ENCODE measurements around the gene OSBP2. TPM values are rescaled to one million over a fixed set of nuclear protein-coding genes. Genes with fewer than 3 reads are reported as not detected.
A peak's percentile ranks its signal among the peaks of the same experiment; 100 is the strongest.

The OSBP2 gene
- total RNA-seq, 2 donors from 2014 or later: 4.0 to 16.8 TPM

- DNase-seq (ENCODE audit: low spot score): no peak
- Histone ChIP-seq H3K4me1 (peaks cover 0 to 37% of the 10 kb centered on the region in 2 donors), H3K4me3 (no peak overlapping the region), H3K9me3 (no peaks in the 10 kb centered on the region), H3K27ac (peak overlapping the region; percentile 66 to 80), H3K36me3 (peaks cover 74% of the 10 kb centered on the region), H3K27me3 (no peaks in the 10 kb centered on the region)
- no peak for TF ChIP-seq CTCF (IDR thresholded peaks at IDR 0.05)
Observed at GRCh38 chr22:30945653-30946052, 251.0 kb downstream of the OSBP2 start.

GRCh38 chr22:30946354-30946753, 251.7 kb downstream of the OSBP2 start:
- no peak for DNase-seq (ENCODE audit: low spot score)
- no peak overlapping the region for H3K4me3 ChIP-seq
- peaks cover 74% of the 10 kb centered on the region for H3K36me3 ChIP-seq
- H3K27ac ChIP-seq: peak overlapping the region; percentile 66 to 80
- no peaks in the 10 kb centered on the region for H3K9me3 ChIP-seq
- no peaks in the 10 kb centered on the region for H3K27me3 ChIP-seq
- TF ChIP-seq CTCF (IDR thresholded peaks at IDR 0.05): no peak
- H3K4me1 ChIP-seq: peaks cover 0 to 37% of the 10 kb centered on the region in 2 donors

GRCh38 chr22:30947173-30947815, 252.6 kb downstream of the OSBP2 start:
- no peaks in the 10 kb centered on the region for H3K27me3 ChIP-seq
- H3K27ac ChIP-seq: peak overlapping the region; percentile 66 to 80
- H3K4me3 ChIP-seq: no peak overlapping the region
- no peaks in the 10 kb centered on the region for H3K9me3 ChIP-seq
- peaks cover 65% of the 10 kb centered on the region for H3K36me3 ChIP-seq
- TF ChIP-seq CTCF (IDR thresholded peaks at IDR 0.05): no peak
- H3K4me1 ChIP-seq: peaks cover 0 to 37% of the 10 kb centered on the region in 2 donors
- peak; percentile 69 for DNase-seq (ENCODE audit: low spot score)

- Histone ChIP-seq H3K4me1 (peaks cover 0 to 37% of the 10 kb centered on the region in 2 donors), H3K4me3 (no peak overlapping the region), H3K27ac (peak overlapping the region; percentile 66 to 80), H3K36me3 (peaks cover 59% of the 10 kb centered on the region), H3K9me3 (no peaks in the 10 kb centered on the region), H3K27me3 (no peaks in the 10 kb centered on the region)
- no peak for DNase-seq (ENCODE audit: low spot score)
- TF ChIP-seq CTCF (IDR thresholded peaks at IDR 0.05): peak in 1 of 2 donors; percentile 76
Observed at GRCh38 chr22:30947816-30948454, 253.3 kb downstream of the OSBP2 start.

- Histone ChIP-seq H3K27me3 (no peaks in the 10 kb centered on the region), H3K4me3 (no peak overlapping the region), H3K9me3 (no peaks in the 10 kb centered on the region), H3K4me1 (peaks cover 0 to 37% of the 10 kb centered on the region in 2 donors), H3K36me3 (peaks cover 49% of the 10 kb centered on the region), H3K27ac (no peak overlapping the region)
- no peak for DNase-seq (ENCODE audit: low spot score)
- TF ChIP-seq CTCF (IDR thresholded peaks at IDR 0.05): no peak
Observed at GRCh38 chr22:30948930-30949342, 254.3 kb downstream of the OSBP2 start.

Measured in right atrium auricular region (tissue), 2 donors.